ENCODE results near the gene STRADA.

Gene STRADA

DNA sequence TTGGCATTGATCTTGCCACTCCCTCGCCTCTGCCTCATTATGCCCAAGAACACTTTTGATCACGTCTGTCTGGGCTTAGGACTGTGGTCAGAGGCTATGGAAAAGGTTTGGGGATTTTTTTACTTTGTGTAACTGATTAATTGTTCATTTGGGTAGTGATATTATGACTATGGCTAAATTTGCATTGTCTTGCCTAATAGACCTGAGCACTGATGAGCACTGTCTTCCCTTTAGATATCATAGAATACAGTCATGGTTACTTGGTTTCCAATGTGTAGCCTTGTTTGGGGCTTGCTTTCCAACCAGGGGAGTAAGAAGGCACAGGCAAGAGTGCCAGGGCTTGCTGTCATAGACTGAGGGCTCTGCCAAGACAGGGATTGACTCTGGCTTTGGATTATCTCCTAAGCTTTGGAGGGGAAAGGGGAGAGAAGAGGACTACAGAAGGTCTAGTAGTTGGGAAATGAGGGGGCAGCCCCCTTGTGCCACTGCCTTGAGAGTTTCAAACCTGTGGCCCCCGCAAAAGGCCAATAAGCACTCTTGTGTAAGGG, 55.4 kb downstream of the STRADA start:
- FAIRE-seq (no peak), DNase-seq (ENCODE audit: low spot score) (no peak)

DNA sequence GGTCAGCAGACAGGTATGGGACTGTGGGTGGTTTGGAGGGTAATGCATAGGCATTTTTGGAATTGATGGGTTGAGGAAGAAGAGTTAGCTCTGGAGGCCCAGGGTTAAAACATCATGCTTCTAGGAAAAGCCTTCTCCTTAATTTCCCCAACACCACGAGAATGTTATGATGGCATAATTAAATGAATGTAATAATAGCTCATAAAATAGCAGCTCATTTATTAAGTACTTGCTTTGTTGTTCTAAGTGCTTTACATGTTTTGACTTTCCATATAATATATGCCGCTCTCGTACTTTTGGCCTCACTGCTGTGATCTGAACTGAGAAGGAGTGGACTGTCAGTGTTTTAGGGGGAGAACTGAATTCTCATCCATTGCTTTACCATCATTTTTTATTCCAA, 56.0 kb downstream of the STRADA start:
- DNase-seq (ENCODE audit: low spot score) (no peak), FAIRE-seq (no peak)

DNA sequence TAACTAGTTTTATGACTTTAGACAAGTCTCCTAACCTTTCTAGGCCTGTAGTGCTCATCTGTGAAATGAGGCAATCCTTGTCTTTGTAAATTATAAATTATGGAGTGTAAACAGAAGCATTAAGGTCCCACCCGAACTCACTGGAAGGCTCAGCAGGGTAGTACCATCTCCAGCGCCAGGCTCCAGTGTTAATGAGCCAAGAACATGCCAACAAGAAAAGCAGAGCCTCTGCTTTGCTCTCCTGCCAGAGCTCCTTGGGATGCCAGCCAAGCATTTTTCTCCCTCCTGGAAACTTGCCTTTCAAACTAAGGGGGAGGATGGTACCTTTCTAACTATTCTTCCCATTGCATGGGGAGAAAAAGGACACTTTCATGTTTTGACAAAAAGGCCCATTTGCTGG, 56.6 kb downstream of the STRADA start:
- DNase-seq (ENCODE audit: low spot score), result no peak
- no peak for FAIRE-seq

DNA sequence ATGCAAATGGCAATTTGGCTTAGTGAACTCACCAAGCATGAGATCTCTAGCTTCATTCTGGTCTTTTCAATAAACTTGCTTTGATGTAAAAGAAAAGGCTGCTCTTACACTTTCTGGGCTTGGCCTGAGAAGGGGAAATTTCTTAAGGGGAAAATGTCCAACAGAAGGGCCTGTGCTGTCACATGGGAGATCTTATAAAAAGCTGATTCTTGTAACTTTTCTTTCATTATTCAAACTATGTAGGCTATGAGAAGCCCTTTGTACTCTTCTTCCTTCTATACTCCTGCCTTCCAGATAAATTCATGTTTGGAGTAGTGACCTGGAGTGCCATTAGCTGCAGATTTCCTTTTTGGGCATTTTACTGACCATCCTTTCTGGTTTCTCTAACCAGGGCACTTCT, 58.6 kb downstream of the STRADA start:
- FAIRE-seq (no peak), DNase-seq (ENCODE audit: low spot score) (no peak)

DNA sequence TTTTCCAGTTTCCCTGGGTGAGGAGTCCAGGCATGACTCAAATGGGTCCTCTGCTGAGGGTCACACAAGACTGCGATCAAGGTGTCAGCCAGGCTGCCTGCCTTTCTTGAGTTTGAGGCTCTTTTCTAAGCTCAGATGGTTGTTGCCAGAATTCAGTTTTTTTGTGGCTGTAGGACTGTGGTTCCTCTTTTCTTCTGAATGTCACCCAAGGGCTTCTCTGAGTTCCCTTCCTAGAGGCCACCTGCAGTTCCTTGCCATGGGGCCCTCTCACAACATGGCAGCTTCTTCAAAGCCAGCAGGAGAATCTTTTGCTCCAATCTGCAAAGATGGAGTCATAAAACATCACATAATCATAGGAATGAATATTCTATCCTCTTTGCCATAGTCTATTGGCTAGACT, 59.2 kb downstream of the STRADA start:
- FAIRE-seq (no peak), DNase-seq (ENCODE audit: low spot score) (no peak)

DNA sequence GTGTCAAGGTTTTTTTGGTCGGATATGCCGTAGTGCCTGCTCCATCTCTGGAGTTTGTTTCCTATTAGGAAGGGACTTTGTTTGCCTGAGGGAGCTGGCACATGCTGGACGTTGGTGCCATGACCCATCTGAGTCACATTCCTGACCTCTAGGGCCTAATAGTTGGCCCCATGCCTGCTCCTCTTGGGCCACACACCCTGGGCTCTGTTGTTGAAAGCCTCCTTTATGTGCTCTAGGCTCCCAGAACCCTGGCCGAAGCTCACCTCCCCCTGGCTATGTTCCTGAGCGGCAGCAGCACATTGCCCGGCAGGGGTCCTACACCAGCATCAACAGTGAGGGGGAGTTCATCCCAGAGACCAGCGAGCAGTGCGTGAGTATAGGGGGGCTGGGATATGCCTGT, 60.1 kb downstream of the STRADA start:
- FAIRE-seq (no peak), DNase-seq (ENCODE audit: low spot score) (no peak)

DNA sequence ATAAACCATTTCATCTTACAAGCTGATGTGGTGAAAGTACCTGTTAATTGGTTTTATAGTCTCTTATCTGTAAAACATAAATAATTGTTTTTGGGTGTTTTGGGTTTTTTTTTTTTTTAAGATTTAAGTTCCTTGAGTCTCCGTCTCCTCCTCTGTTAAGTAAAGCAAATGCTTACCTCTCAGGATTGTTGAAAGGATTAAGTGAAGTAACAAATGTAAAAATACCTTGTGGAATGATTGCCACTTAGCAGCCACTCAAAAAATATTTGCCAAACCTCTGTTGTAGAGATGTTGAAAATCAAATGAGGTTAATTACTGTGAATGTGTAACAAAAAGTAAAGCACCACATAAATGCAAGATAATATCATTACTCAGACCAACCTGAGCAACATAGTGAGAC, 60.9 kb downstream of the STRADA start:
- FAIRE-seq, result no peak
- DNase-seq (ENCODE audit: low spot score), result no peak

DNA sequence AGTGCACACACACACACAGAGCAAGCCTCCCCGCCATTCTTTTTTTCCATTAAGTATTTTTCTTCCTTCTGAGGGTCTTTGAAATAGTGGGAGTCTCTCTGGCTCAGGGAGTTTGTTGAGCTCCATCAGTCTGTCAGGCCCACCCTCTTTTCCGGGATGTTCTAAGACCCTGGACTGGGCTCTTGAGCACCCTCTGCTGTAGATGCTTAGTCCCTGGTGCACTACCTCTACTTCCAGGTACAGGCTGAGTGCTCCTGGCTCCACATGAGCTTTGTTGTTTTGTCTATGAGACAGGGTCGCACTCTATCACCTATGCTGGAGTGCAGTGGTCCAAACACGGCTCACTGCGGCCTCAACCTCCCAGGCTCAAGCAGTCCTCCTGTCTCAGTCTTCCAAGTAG, 62.4 kb downstream of the STRADA start:
- FAIRE-seq (no peak), DNase-seq (ENCODE audit: low spot score) (no peak)

DNA sequence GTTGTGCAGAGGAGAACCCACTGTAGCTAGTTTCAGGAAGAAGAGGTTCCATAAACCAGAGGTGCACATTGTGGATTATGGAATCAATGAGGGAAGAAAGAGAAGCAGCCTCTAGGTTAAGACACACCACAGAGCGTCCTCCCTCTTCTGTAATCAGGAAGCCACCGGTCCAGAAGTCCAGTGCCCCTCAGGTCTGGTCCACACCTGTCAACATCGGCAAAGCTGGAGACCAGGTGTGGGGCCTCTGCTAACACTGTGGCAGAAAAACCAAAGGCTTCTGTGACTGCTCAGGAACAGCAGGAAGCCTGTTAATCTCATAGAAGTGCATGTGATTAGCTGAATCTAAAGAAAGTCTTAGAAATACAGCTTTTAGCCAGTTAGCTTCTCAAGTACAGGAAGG, 65.0 kb downstream of the STRADA start:
- no peak for DNase-seq (ENCODE audit: low spot score)
- FAIRE-seq, result no peak

DNA sequence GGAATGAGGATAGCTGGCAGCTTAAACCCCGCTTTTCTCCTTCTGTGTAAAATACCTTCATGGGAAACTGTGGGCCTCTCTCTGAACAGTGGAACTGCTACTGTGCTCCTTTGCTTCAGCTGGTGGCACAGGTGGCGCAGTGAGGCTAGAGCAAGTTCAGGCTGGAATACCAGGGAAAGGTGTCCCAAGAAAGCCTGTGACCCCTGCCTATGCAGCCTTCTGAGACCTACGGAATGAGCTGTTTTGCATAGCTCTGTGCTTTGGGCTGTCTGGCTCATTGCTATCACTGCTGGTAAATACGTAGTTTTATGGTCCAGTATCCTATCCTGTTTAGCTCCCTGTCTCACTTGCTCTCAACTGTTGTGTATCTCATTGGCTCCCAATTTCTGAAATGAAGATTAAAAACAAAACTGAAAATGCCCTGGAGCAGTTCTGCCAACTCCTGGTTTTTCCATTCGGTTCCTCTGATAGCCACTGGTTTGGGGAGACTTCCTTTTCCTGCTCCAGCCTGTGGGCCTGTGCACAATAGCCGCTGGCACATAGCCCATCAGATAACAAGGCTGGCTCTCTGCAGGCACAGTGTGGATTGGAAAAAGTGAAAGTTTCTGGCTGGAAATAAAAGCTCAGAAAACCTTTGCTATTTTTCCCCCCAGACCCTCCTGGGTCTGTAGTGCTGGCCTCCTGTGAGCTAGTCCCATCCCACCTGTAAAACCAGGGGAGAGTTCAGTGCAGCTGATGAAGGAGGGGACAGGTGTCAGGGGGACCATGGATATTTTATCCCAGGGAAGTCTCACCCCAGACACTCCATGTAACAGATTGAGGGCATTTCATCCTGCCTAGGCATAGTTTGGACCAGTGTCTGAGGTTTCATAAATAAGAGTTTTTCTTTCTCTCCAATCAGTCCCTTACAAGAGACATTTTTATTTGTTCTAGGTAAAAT, 65.7 kb downstream of the STRADA start:
- DNase-seq (ENCODE audit: low spot score), result peak; percentile 76
- FAIRE-seq, result peak; percentile 70

DNA sequence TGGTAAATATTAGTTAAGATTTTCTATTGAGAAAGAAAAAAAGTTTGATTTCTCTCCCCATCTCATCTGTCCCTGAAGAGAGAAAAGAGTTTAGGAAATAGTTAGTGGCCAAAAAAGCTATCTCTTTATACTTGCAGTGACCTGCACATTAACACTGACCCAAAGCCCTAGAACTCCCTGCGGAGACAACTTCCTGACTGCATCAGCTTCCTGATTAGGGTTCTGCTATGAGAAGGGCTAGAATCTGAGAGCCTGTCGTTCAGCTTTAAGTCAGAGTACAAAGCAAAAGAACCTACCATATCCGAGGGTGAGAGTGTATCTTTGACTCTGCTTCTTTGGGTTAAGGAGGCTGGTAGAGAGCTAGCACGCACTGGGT, 66.4 kb downstream of the STRADA start:
- DNase-seq (ENCODE audit: low spot score) (no peak), FAIRE-seq (no peak)

DNA sequence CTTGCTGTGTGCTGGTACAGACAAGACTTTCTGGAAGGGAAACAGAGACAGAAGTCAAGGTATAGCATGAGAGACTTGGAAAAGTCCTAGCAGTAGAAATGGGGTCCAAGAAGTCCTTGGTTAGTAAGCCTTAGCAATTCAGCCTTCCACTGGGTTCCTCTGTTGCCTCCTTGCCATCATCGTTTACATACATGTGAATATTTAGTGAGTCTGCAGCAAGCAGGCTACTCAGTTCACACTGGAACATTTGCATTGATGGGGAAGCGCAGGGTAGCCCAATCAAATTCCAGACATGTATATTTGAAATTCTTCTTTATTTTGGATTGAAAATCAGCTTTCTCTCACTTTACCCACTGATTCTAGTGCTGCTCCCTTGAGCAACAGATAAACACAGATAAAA, 68.7 kb downstream of the STRADA start:
- DNase-seq (ENCODE audit: low spot score), result no peak

DNA sequence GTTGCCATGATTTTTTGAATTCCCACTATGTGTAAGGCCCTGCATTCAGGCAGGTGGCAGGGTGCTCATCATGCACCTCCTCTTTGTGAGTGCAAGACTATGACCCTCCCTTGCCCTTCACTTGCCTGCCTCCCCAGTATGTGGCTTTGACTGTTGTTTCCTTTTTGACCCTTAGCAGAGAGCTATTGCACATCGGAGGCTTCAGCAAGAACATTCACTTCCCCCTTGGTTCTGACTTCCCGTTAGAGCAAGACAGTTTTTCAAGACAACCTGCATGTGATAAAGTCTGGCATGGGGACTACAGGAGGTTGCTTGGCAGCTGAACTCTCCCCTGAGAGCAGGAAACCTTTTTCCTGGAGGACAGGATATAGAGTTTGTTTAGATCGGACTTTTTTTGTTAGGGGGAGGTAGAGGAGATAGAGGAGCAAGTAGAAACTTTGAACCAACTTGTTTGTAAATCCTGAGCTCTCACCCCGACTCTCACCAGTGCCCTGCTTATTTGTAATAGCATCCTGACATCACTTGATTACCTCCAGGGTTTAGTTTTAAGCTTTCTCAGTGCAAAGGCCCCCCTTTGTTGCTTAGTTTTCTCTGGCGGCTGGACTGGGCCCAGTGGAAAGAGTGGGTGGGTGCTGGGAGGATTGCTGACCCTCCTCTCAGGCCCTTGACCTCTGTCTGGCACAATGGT, 75.9 kb downstream of the STRADA start:
- no peak for FAIRE-seq
- no peak for DNase-seq (ENCODE audit: low spot score)

More for the DNA sequence above, 68.7 kb downstream of the STRADA start:
- FAIRE-seq, result no peak

DNA sequence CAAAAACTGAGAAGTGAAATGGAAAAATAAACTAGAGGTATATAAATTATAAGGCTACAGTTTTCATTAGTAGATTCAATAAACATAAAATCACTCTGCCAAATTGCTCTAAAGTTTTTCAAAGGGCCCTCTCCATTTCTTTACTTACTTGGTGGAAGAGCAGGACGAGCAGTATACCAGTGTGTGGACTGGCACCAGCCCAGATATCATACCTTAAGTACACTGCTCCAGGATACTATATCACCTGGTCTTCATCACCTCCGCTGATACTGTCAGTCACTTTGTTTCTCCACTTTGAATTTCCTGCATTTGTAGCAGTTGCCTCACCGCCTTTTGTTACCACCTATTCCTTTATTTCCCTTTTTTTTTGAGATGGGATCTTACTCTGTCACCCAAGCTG, 81.7 kb downstream of the STRADA start:
- no peak for DNase-seq (ENCODE audit: low spot score)
- FAIRE-seq, result no peak

DNA sequence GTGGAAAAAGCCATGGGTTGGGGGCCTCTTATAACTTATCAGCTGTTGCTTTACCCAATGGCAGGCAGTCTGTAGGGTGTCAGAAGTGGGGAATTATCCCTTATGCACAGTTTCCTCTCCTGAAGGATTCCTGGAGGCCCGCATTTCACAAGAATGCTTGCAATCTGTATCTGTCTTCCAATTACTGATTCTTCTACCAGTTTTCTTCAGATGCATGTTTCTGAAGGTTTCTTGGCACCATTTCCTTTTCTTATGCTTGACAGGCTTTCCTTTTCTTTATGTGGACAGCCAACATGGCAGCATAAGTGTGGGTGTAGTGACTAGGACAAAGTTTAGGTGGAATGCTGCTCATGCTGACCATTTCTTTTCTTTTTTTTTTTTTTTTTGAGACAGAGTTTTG, 83.2 kb downstream of the STRADA start:
- no peak for FAIRE-seq
- no peak for DNase-seq (ENCODE audit: low spot score)

DNA sequence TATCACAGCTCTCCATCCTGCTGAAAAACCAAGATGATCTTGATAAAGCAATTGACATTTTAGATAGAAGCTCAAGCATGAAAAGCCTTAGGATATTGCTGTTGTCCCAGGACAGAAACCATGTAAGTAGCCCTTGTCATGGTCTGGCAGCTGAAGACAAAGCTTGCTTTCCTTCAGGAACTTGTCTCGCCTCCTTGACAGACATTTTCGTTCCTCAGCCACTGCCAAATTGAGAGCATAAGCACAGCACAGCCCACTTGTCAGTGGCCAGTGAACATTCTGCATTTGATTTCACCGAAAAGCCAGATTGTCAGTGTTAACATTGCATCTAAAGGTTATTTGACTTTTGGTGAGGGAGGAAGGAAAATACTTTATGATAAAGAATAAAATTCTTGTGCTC, 83.8 kb downstream of the STRADA start:
- DNase-seq (ENCODE audit: low spot score) (no peak), FAIRE-seq (no peak)

DNA sequence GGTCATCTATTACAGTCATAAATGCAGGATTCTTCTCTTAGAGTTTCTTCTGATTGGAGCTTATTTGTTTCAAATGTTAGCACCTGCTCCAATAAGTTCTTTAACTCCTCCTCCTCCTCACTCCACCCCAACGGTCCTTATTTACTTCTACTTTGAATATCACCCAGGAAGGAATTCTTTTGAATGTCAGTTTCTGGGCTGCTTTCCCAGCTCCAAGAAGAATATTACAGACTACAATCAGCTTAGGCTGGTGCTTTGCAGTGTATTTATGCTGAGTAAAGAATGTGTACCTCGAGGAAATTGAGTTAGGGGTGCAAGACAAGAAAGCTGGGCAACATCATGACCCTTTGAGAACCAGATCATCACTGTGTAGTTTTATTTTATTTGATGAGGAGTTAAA, 88.5 kb downstream of the STRADA start:
- DNase-seq (ENCODE audit: low spot score), result no peak
- no peak for FAIRE-seq
